Measurements from ENCODE around the gene ENAH. TPM values are rescaled to one million over a fixed set of nuclear protein-coding genes. Genes with fewer than 3 reads are reported as not detected.
"Not testable (repeated sequence)": the region's sequence is repeated elsewhere in the genome, so short reads cannot be mapped to it uniquely, and the experiment has no call there.

Gene ENAH
- total RNA-seq, 4 donors from 2014 or later = 8.6 to 42.5 (median 35.9) TPM

GRCh38 chr1:225511828-225512381 is 141.0 kb downstream of the ENAH start:
- TF ChIP-seq POLR2A (IDR thresholded peaks at IDR 0.05) (no peak), CTCF (IDR thresholded peaks at IDR 0.05) (no peak)
- Histone ChIP-seq H3K27ac (no peak overlapping the region), H3K9me3 (no peaks in the 10 kb centered on the region), H3K4me1 (peaks cover 6 to 17% (median 12%) of the 10 kb centered on the region in 3 donors), H3K36me3 (peaks cover 0 to 14% (median 0%) of the 10 kb centered on the region in 3 donors), H3K4me3 (no peak overlapping the region), H3K27me3 (peaks cover 0 to 3% (median 0%) of the 10 kb centered on the region in 4 donors)
- no peak for DNase-seq
- intact Hi-C loops (cut with DNase I) = no loop called here
- WGBS, 2 donors = 74 to 83% methylated on average over 4 of the region's 4 CpGs

GRCh38 chr1:225510740-225511139 is 142.2 kb downstream of the ENAH start:
- WGBS, 2 donors = 98 to 100% methylated on average over 2 of the region's 2 CpGs
- H3K4me3 ChIP-seq; DNase-seq; intact Hi-C loops (cut with DNase I); H3K27ac ChIP-seq; H3K27me3 ChIP-seq; H3K9me3 ChIP-seq: not testable (repeated sequence)
- Histone ChIP-seq H3K36me3 (peaks cover 0 to 24% (median 0%) of the 10 kb centered on the region in 3 donors), H3K4me1 (peaks cover 6 to 17% (median 12%) of the 10 kb centered on the region in 3 donors)

GRCh38 chr1:225509770-225510169 is 143.2 kb downstream of the ENAH start:
- no peak for DNase-seq
- H3K27me3 ChIP-seq = peaks cover 0 to 3% (median 0%) of the 10 kb centered on the region in 4 donors
- H3K36me3 ChIP-seq = peaks cover 0 to 24% (median 0%) of the 10 kb centered on the region in 3 donors
- H3K4me1 ChIP-seq = peaks cover 6 to 17% (median 12%) of the 10 kb centered on the region in 3 donors
- TF ChIP-seq POLR2A (IDR thresholded peaks at IDR 0.05) (no peak), CTCF (IDR thresholded peaks at IDR 0.05) (no peak)
- 60 to 69% methylated on average over 3 of the region's 3 CpGs for WGBS, 2 donors
- H3K27ac ChIP-seq = peak overlapping the region in 2 of 4 donors; percentile 69 to 73
- no peaks in the 10 kb centered on the region for H3K9me3 ChIP-seq
- intact Hi-C loops (cut with DNase I) = no loop called here
- no peak overlapping the region for H3K4me3 ChIP-seq

- Histone ChIP-seq H3K27ac (peak overlapping the region in 3 of 4 donors; percentile 69 to 76 (median 73)), H3K4me3 (no peak overlapping the region), H3K27me3 (peaks cover 0 to 3% (median 0%) of the 10 kb centered on the region in 4 donors), H3K4me1 (peaks cover 6 to 17% (median 12%) of the 10 kb centered on the region in 3 donors), H3K36me3 (peaks cover 0 to 24% (median 0%) of the 10 kb centered on the region in 3 donors), H3K9me3 (no peaks in the 10 kb centered on the region)
- intact Hi-C loops (cut with DNase I) = no loop called here
- DNase-seq = no peak
- no peak for TF ChIP-seq CTCF (IDR thresholded peaks at IDR 0.05)
- TF ChIP-seq POLR2A (IDR thresholded peaks at IDR 0.05) = no peak
- WGBS, 2 donors = 88 to 100% methylated on average over 2 of the region's 2 CpGs
These were observed 143.6 kb downstream of the ENAH start for GRCh38 chr1:225509376-225509707.

GRCh38 chr1:225508538-225509375 is 144.2 kb downstream of the ENAH start:
- 73 to 76% methylated on average over 11 of the region's 12 CpGs for WGBS, 2 donors
- H3K27me3 ChIP-seq = peaks cover 0 to 3% (median 0%) of the 10 kb centered on the region in 4 donors
- TF ChIP-seq CTCF (IDR thresholded peaks at IDR 0.05) (no peak), POLR2A (IDR thresholded peaks at IDR 0.05) (no peak)
- H3K27ac ChIP-seq = peak overlapping the region in 3 of 4 donors; percentile 69 to 76 (median 73)
- H3K9me3 ChIP-seq = no peaks in the 10 kb centered on the region
- H3K36me3 ChIP-seq = peaks cover 0 to 24% (median 0%) of the 10 kb centered on the region in 3 donors
- intact Hi-C loops (cut with DNase I) = no loop called here
- H3K4me1 ChIP-seq = peaks cover 6 to 17% (median 12%) of the 10 kb centered on the region in 3 donors
- DNase-seq = no peak
- no peak overlapping the region for H3K4me3 ChIP-seq

All from esophagus squamous epithelium (tissue), 5 donors.